ENCODE measurements around the gene FHAD1.

GRCh38 chr1:15224259-15224869, 22.7 kb upstream of the FHAD1 start:
- TF ChIP-seq EZH2 (IDR thresholded peaks at IDR 0.05; ENCODE audit: borderline replicate concordance, low read depth, low read length, poor library complexity, severe bottlenecking), result no peak
- no peak for TF ChIP-seq CTCF (conservative IDR thresholded peaks at IDR 0.05; ENCODE audit: low read depth, low read length)
